Measurements from ENCODE around the gene GATD1. TPM values are rescaled to one million over a fixed set of nuclear protein-coding genes. Genes with fewer than 3 reads are reported as not detected.

The GATD1 gene
- total and polyA plus RNA-seq, 9 of the 15 experiments (the other 6 are each of a cell fraction or from before 2014, with no cell fraction given), result 2.8 to 144 (median 36.9) TPM

DNA sequence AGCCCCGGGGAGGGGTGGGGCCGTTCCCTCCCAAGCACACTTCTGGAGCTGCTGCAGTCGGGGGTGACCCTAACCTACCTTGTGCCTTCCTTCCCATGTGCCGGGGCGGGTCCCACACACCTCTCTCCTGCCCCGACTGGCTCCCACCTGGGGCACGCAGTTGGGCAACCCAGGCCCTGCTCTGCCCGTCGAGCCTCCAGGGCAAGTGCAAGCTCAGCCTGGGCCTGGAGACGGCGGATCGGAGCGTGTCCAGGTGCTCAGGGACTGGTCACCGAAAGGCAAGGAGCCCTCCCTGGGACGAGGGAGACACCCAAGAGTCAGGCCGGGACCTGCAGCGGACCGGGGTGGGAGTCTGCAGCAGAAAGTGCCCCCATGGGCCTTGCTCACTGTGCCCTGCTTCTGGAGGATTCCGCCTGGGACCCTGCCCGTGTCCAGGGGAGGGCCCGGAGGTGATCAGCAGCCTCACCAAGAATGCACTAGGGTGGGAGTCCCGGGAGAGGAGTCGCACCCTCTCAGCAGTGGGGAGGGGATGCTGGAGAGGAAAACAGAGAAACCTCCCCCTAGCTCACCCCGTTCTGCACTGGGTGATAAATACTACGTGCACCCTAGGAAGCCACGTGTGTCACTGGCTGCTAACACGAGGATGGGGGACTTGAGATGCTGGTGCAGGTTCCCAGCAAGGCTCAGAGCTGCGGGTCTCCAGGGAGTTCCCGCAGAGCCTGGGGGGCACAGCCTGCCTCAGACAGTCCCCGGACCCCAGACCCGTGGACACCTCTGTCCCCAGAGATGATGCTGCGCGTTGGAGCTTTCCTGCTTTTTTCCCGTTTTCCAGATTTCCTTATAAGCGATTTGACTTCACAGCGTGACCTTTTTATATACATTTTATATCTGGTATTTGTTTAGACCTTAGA is 5.2 kb upstream of the GATD1 start:
- H4K20me1 ChIP-seq (replicated peaks; ENCODE audit: control insufficient read depth, insufficient read depth, low read length), result no peaks in the 10 kb centered on the region
- no peak overlapping the region for H2AFZ ChIP-seq (ENCODE audit: low read depth, low read length)
- H3K27ac ChIP-seq (ENCODE audit: extremely low read depth, low read depth, low read length), result no peak overlapping the region
- peaks cover 16% of the 10 kb centered on the region; the same call in 2 of the 3 replicates for H3K36me3 ChIP-seq (ENCODE audit: control insufficient read depth, insufficient read depth, low read length)
- BruUV-seq (replicated peaks), result no TSS peak
- no peaks in the 10 kb centered on the region for H3K9me1 ChIP-seq (ENCODE audit: control insufficient read depth, insufficient read depth, low read length)
- intact Hi-C loops (cut with micrococcal nuclease), result no loop called here
- TF ChIP-seq GTF2A2 (tag; IDR thresholded peaks at IDR 0.05) (no peak), SRSF1 (IDR thresholded peaks at IDR 0.05; ENCODE audit: low read depth, low read length) (no peak), ZNF395 (CRISPR knock-in tag; IDR thresholded peaks at IDR 0.05) (no peak), POLR2G (IDR thresholded peaks at IDR 0.05; ENCODE audit: low read depth, low read length) (peak; percentile 65), ZFP30 (CRISPR knock-in tag; IDR thresholded peaks at IDR 0.05; ENCODE audit: borderline replicate concordance) (no peak)
- TF ChIP-seq, protein P1, sequence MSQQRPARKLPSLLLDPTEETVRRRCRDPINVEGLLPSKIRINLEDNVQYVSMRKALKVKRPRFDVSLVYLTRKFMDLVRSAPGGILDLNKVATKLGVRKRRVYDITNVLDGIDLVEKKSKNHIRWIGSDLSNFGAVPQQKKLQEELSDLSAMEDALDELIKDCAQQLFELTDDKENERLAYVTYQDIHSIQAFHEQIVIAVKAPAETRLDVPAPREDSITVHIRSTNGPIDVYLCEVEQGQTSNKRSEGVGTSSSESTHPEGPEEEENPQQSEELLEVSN (IDR thresholded peaks at IDR 0.05; ENCODE audit: borderline replicate concordance in 1 of 2, extremely low read depth in 1 of 2, insufficient read depth in 1 of 2, insufficient read length in 1 of 2, low read depth in 1 of 2, low read length in 1 of 2, poor library complexity in 1 of 2, severe bottlenecking in 1 of 2), result peak in 1 of 2 experiments; percentile 16
- TF ChIP-seq, protein P2, sequence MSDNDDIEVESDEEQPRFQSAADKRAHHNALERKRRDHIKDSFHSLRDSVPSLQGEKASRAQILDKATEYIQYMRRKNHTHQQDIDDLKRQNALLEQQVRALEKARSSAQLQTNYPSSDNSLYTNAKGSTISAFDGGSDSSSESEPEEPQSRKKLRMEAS (CRISPR knock-in tag; IDR thresholded peaks at IDR 0.05), result 0 out of 2 replicates have a peak, but pooled peaks have one; percentile 29
- no peak for DNase-seq (ENCODE audit: extremely low read depth in 1 of 4, low spot score in 3 of 4)
- ATAC-seq, result no peak
- H3K9ac ChIP-seq (ENCODE audit: insufficient read depth in 1 of 2, low read depth in 2 of 2, low read length in 2 of 2), result peak overlapping the region in 1 of 2 experiments; percentile 85; a peak in 2 of 4 replicates
- H3K27me3 ChIP-seq (ENCODE audit: control insufficient read depth in 2 of 2, insufficient read depth in 2 of 2, low read length in 2 of 2), result no peaks in the 10 kb centered on the region
- H3K4me1 ChIP-seq (replicated peaks in 1 of 2; ENCODE audit: control insufficient read depth in 2 of 2, insufficient read depth in 2 of 2, low read length in 2 of 2), result peaks cover 7 to 71% of the 10 kb centered on the region in 2 experiments
- in situ Hi-C loops (cut with MboI), result no loop called here
- FAIRE-seq, result no peak
- H3K4me2 ChIP-seq (ENCODE audit: insufficient read depth, low read length), result no peak overlapping the region
- ChIA-PET CTCF (ENCODE audit: low intra/inter-chr PET ratio) (no interaction called here), POLR2A (interaction anchor here (1.6 kb wide), 1 partner anchor 11 kb away, joined by 4 read pairs; no protein-coding TSS in a partner anchor)
- no peaks in the 10 kb centered on the region for H3K9me3 ChIP-seq (replicated peaks; ENCODE audit: control insufficient read depth, insufficient read depth, low read depth, low read length)
- peaks cover 16% of the 10 kb centered on the region for H3K79me2 ChIP-seq (ENCODE audit: control insufficient read depth, insufficient read depth, low read length)
- H3K4me3 ChIP-seq, result no peak overlapping the region
- 75% methylated on average over 35 of the region's 36 CpGs for WGBS (ENCODE audit: insufficient coverage, low coverage, missing lambda C conversion rate)

Measured in K562 (cell line).